HG03025 (cell line): Measurements from ENCODE around the gene CHTOP.
"Not testable (repeated sequence)": the region's sequence is repeated elsewhere in the genome, so short reads cannot be mapped to it uniquely, and the experiment has no call there.

Experiments used
- ATAC-seq: cut with Tn5 transposase; IDR thresholded peaks from one replicate; pipeline ENCODE4 v1.9.1; 2021; ENCODE audit warnings: mild to moderate bottlenecking, moderate library complexity; ENCODE audit not compliant: unreplicated experiment, low FRiP score

CHTOP gene, protein sequence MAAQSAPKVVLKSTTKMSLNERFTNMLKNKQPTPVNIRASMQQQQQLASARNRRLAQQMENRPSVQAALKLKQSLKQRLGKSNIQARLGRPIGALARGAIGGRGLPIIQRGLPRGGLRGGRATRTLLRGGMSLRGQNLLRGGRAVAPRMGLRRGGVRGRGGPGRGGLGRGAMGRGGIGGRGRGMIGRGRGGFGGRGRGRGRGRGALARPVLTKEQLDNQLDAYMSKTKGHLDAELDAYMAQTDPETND

GRCh38 chr1:153633754-153634665 is at the start of gene CHTOP:
Gene CHTOP, plus strand, starts transcription at chr1:153634066. Its CDS starts 2,523 bp downstream, at chr1:153636589.
- peak; percentile 93 for ATAC-seq

DNA sequence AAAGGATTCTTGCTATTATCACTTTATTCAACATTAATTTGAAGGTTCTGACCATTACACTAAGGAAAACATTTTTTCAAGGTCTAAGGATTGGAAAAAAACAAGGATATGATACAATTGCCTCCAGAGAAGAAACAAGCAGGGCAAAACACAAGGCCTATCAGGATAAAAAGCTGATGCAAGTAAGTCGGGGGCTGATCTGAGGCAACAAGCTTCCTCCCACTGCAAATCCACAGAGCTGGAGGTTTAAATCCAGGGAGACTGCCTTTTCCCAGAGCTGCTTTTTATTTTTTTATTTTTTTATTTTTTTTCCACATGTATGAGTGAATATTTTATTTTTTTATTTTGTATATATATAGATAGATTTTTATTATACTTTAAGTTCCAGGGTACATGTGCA is 48.9 kb upstream of the CHTOP start:
- ATAC-seq: no peak

GRCh38 chr1:153586347-153586746 is 47.5 kb upstream of the CHTOP start:
- no peak for ATAC-seq

GRCh38 chr1:153587314-153587713 is 46.6 kb upstream of the CHTOP start:
- ATAC-seq: no peak

- not testable (repeated sequence) for ATAC-seq
Observed at GRCh38 chr1:153588033-153588432, 45.8 kb upstream of the CHTOP start.

DNA sequence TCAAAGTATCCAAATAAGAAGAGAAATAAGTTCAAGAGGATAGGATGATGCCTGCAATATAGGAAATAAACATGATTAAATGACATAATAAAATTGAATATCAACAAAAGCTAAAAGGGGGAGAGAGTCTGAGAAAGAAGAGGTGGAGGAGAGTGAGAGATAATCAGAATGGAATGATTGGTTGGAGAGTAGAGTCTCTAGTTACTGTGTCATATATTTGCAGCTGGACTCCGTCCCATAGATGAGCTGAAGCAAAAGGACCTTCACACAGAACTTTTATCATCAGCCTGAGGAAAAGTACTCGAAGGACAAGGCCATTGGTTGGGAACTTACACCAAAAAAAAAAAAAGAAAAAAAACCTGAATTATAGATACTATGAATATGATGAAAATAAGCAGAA is 45.4 kb upstream of the CHTOP start:
- ATAC-seq: no peak

DNA sequence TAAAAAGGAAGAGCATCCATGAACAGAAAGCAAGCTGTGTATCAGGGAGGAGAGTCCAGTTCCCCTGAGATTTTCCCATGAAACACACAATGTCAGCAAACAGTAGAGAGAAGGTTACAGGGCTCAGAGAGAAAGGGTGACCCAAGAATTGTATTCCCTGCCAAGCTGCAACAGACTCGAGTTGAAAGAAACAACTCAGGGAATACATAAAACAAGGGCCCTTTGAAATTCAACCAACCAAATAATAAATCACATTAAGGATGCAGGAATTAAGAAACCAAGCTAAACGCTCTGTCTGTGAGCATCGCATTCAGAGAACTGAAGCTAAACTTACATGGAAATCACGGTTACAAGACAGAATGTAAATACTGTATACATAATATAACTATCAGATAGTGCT is 41.1 kb upstream of the CHTOP start:
- ATAC-seq: no peak

DNA sequence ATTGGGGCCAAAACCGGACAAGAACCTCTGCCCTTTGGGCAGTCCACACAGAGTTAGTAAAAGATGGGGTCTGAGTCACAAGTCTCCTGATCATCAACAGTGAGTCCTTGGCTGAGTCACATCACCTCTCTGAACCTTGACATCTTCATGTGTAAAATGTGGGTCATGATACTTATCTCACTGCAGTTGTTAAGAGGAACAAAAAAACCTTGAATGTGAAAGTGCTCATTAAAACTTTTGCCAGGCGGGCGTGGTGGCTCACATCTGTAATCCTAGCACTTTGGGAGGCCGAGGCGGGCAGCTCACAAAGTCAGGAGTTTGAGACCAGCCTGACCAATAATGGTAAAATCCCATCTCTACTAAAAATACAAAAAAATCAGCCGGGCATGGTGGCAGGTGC is 36.7 kb upstream of the CHTOP start:
- no peak for ATAC-seq

- peak; percentile 95 for ATAC-seq
Observed at GRCh38 chr1:153598309-153599172, 35.3 kb upstream of the CHTOP start.

DNA sequence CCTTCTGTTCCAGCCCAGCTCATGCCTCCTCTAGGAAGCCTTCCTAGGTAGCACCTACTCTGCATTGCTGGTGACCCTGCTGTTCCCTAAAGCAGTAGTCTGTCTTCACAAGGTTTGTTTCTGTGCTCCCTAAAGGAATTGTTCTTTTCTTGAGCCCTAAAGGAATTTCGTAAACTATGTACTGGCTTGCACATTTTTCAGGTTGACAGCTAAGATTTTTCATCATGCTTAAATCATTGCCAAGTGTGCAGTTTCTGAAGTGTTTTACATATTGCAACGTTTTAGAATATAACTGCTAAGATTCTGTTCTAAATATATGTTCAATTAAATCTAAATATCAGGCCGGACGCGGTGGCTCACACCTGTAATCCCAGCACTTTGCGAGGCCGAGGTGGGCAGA is 34.0 kb upstream of the CHTOP start:
- ATAC-seq: no peak

GRCh38 chr1:153602749-153603148 is 31.1 kb upstream of the CHTOP start:
- no peak for ATAC-seq

GRCh38 chr1:153606194-153606593 is 27.7 kb upstream of the CHTOP start:
- no peak for ATAC-seq

DNA sequence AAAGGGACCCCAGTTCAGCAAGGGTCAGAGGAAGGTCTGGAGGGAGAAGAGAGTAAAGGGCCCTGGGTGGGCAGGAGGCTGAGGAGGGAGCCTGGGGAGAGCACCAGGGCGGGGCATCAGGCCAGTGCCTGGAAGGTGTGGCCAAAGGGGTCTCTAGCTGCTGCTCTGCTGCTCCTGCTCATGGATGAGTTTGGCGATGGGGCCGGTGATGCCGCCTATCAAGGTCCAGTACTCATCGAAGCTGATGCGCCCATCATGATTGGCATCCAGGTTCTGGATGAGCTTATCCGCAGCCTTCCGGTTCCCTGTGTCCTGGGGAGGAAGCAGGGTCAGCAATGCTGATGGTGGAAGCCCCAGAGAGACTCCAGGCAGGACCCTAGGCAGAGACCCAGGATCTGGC is 26.5 kb upstream of the CHTOP start:
- no peak for ATAC-seq

GRCh38 chr1:153608089-153608682 is 25.7 kb upstream of the CHTOP start:
- ATAC-seq: no peak

DNA sequence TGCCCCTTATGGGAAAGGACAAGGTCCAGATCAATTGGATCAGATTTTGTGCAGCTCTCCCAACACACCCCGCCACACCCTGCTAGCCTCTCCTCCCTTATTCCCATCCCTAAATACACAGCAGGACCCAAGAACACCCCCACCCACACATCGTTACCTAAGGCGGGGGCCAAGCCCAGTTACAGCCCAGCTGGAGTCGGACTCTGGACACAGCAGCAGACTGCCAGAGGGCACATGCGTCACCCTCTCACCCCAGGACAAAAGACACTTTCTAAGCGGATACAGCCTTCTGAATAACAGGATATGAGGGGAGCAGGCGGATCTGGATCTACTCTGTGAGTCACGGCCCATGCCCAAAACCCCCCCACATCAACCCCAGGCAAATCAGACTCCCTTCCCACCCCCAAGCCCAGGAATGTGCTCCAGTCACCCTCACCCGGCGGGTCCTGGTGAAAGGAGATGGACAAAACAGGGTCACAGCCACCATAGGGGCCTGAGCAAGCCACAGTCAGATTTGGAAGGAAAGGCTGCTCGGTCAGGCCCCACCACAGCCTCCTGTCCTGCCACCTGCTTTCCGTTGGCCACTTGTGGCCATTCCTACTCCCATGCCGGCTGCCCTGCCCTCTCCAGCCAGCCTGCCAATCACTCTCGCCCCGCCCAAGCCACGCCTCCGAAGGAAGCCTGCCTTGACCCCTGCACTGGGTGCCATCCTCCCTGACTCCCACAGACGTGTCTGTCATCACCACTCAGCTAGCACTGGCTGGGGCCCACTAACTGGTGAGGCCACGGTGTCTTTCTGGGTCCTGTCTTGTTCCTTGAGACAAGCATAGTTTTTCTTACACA is 24.9 kb upstream of the CHTOP start:
- ATAC-seq: no peak

DNA sequence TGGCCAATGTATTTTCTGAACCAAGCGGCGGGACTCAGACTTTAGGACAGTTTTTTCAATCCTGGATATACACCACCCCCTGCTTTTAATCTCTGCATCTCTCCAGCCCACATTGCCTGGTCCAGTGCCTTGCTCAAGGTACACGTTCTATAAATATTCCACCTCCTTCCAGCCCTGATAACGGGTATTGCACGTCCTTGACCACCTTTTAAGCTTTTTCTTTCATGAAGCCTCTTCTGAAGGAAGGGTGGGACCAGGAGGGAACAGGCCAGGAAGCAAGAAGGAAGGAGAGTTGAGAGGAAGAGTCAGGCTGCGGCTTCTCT is 24.3 kb upstream of the CHTOP start:
- no peak for ATAC-seq

- no peak for ATAC-seq
Observed at GRCh38 chr1:153610334-153610733, 23.5 kb upstream of the CHTOP start.

DNA sequence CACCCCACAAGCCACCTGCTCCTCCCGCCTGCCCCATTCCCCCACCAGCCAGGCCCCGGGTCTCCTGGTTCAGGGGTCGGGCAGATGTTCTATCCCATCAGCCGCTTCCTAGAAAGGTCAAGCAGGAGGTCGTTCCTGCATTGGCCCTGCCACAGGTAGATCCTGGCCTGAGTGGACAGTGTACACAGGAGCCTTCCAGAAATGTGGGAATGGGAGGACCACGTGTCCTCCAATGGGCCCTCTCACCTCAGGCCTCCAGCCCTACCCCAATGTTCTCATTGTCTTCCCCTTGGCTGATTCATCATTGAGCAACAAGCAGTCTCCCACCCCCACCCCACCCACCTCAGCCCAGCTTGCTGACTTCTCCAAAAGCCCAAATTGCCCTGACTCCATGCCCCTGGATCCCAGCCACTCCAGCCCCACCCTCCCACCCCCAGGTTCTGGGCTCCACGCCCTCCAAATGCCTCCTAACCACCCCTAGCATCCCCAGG is 23.0 kb upstream of the CHTOP start:
- no peak for ATAC-seq

DNA sequence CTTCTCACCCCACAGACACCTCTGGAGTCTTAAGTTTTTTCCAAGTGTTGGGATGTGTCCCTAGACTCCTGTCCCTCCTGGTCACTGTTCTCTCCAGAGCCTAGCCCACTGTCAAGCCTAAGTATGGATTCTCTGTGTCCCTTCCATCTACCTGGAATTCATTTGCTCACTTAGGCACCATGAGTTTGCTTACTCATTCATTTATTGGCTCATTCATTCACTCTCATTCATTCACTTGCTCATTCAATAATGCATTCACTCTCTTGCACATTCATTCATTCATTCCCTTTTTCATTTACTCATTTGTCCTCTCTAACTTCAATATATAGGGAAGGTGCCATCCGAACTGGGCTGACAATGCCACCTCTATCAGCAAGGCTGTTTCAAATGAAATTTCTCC is 22.5 kb upstream of the CHTOP start:
- no peak for ATAC-seq
